Endothelial cell (in vitro differentiated cells): ENCODE results near the gene TUBA8. TPM values are rescaled to one million over a fixed set of nuclear protein-coding genes. Genes with fewer than 3 reads are reported as not detected.
A peak's percentile ranks its signal among the peaks of the same experiment; 100 is the strongest.

ENCODE experiments used
- DNase-seq: peaks from one replicate; pipeline ENCODE4 v3.0.0; 2021; ENCODE audit warnings: low spot score
- H3K27ac Mint-ChIP-seq: one replicate; pipeline ENCODE4 v1.8.0; 2021; ENCODE audit warnings: mixed read lengths, inconsistent platforms; ENCODE audit not compliant: unreplicated experiment
- H3K27me3 Mint-ChIP-seq: one replicate; pipeline ENCODE4 v1.8.0; 2021; ENCODE audit warnings: mild to moderate bottlenecking, moderate library complexity, mixed read lengths, inconsistent platforms; ENCODE audit not compliant: unreplicated experiment
- H3K36me3 Mint-ChIP-seq: one replicate; pipeline ENCODE4 v1.8.0; 2021; ENCODE audit warnings: mild to moderate bottlenecking, low read depth, mixed read lengths, inconsistent platforms; ENCODE audit not compliant: unreplicated experiment
- H3K4me1 Mint-ChIP-seq: one replicate; pipeline ENCODE4 v1.8.0; 2021; ENCODE audit warnings: mild to moderate bottlenecking, mixed read lengths, inconsistent platforms; ENCODE audit not compliant: unreplicated experiment
- H3K4me3 Mint-ChIP-seq: one replicate; pipeline ENCODE4 v1.8.0; 2021; ENCODE audit warnings: mild to moderate bottlenecking, mixed read lengths, inconsistent platforms; ENCODE audit not compliant: unreplicated experiment
- H3K9me3 Mint-ChIP-seq: one replicate; pipeline ENCODE4 v1.8.0; 2021; ENCODE audit warnings: mixed read lengths, inconsistent platforms; ENCODE audit not compliant: unreplicated experiment
- total RNA-seq: library from RNA; stranded (reverse); fragmentation: NEBNext Ultra II Directional; extraction: Animal tissue kit (Norgen Biotek cat#: 25700); gene quantifications from one replicate; pipeline ENCODE4 v1.2.1, GENCODE V29; 2021; ENCODE audit not compliant: unreplicated experiment
- TF ChIP-seq, protein P1 (sequence below): fragments of 200-600 bp; sonication (generic); IDR thresholded peaks from one replicate; pipeline ENCODE4 v1.5.0; 2021; ENCODE audit warnings: antibody characterized with exemption; ENCODE audit not compliant: unreplicated experiment

Gene TUBA8
- total RNA-seq, 1 donor from 2014 or later = 0.46 TPM

DNA sequence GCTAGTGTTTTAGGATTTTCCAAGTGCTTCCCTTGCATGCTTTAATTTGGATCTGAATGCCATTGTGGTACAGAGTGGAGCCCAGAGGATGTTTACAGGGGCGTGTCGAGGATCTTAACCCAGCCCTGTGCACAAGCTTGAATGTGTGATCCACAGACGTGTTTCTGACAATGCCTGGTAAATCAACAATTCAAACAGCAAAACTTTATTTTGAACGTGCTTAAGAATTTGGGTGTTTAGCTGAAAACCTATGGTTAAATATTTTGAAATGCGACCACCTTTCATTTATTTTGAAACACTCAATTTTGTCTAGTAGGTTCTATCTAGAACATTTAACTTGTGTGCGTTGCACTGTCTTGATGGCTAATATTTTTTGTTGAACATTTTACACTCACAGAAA, 1.8 kb downstream of the TUBA8 start:
- TF ChIP-seq, protein P1, sequence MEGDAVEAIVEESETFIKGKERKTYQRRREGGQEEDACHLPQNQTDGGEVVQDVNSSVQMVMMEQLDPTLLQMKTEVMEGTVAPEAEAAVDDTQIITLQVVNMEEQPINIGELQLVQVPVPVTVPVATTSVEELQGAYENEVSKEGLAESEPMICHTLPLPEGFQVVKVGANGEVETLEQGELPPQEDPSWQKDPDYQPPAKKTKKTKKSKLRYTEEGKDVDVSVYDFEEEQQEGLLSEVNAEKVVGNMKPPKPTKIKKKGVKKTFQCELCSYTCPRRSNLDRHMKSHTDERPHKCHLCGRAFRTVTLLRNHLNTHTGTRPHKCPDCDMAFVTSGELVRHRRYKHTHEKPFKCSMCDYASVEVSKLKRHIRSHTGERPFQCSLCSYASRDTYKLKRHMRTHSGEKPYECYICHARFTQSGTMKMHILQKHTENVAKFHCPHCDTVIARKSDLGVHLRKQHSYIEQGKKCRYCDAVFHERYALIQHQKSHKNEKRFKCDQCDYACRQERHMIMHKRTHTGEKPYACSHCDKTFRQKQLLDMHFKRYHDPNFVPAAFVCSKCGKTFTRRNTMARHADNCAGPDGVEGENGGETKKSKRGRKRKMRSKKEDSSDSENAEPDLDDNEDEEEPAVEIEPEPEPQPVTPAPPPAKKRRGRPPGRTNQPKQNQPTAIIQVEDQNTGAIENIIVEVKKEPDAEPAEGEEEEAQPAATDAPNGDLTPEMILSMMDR = no peak
- H3K27ac Mint-ChIP-seq = no peak overlapping the region
- no peak overlapping the region for H3K4me3 Mint-ChIP-seq
- H3K36me3 Mint-ChIP-seq = peaks cover 7% of the 10 kb centered on the region
- H3K9me3 Mint-ChIP-seq = no peaks in the 10 kb centered on the region
- H3K4me1 Mint-ChIP-seq = peaks cover 22% of the 10 kb centered on the region
- DNase-seq = no peak
- peaks cover 14% of the 10 kb centered on the region for H3K27me3 Mint-ChIP-seq

DNA sequence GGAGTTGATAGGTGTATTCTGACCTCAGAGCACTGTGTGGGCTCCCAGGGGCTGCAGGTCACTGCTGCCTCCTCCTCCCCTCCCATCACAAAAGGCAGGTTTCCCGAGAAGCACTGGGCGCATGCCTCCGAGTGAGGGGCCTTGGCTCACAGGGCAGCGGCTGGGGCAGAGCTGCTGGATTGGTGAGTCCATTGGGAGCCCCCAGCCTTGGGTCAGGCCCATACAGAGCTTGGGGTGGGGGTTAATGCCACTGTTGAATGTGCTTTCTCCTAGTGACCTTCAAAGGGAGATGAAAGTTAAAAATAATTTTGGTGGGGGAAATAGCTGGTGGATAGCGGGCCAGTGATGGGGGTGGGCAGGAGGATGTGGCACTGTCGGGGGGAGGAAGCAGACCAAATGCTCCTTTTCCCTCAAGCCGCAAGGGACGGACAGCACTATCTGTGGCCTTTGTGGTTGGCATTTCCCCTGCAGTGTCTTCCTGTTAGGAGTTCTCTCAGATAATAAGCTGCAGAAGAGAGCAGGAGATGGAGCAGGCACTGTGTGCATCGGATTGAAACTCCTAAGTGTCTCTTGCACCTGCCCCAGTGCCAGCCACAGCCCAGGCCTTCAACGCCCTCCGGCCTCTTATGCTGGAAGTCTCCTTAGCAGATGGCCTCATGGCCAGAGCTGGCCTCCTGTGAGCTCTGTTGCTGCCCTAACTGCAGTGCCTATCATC, 3.2 kb downstream of the TUBA8 start:
- Mint-ChIP-seq H3K36me3 (peaks cover 7% of the 10 kb centered on the region), H3K27ac (no peak overlapping the region), H3K4me1 (peaks cover 22% of the 10 kb centered on the region), H3K9me3 (no peaks in the 10 kb centered on the region), H3K27me3 (peaks cover 11% of the 10 kb centered on the region), H3K4me3 (no peak overlapping the region)
- TF ChIP-seq, protein P1 = no peak
- peak; percentile 7 for DNase-seq

DNA sequence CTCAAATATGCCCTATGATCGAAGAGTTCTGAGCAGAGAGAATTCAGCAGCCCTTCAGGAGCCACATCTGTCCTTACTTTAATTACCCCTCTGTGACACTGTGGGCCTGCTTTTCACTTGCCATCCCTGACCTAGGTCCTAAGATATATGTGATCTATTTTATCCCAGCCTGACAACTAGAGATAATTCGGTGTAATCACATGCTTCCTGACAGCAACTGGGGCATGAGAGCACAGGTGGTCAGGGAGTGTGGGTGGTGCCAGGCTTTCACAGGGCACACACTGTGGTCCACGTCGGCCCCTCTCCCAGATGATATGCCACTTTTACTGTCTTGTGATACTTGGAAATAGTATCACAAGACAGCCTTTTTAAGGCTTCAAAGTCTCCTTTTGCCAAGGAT, 3.9 kb downstream of the TUBA8 start:
- H3K36me3 Mint-ChIP-seq = peaks cover 5% of the 10 kb centered on the region
- H3K27me3 Mint-ChIP-seq = peaks cover 10% of the 10 kb centered on the region
- H3K9me3 Mint-ChIP-seq = no peaks in the 10 kb centered on the region
- H3K4me3 Mint-ChIP-seq = no peak overlapping the region
- TF ChIP-seq, protein P1 = no peak
- no peak overlapping the region for H3K27ac Mint-ChIP-seq
- H3K4me1 Mint-ChIP-seq = peaks cover 20% of the 10 kb centered on the region
- DNase-seq = no peak

DNA sequence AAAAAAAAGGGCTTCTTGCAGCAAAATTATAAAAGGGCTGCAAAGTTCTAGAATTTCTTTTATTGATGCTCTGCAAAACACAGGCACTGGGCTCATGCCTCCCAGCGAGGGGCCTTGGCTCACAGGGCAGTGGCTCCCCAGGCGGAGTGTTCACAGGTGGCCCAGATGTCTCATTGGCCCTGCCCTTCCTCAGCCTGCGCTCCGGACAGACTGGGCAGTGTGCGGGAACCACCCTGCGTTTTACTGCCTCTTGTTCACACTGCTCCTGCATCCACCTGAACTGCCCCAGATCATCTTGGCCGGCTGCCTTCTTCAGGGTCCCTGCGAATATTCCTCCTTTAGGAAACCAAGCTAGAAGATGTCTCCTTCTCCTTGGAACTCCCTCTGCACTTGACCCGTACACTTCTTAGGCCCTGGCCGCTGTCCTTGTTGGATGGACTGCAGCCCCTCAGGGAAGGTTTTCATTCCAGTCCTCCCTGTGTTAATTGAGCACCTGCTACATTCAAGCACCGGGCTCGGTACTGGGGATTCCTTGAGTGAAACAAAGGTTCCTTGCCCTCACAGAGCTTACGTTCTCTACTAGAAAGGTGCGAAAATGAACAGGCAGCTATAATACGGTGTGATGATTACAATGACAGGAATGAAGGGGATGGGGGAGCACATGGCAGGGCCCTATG, 4.5 kb downstream of the TUBA8 start:
- Mint-ChIP-seq H3K4me1 (peaks cover 15% of the 10 kb centered on the region), H3K27ac (no peak overlapping the region), H3K36me3 (peaks cover under 1% of the 10 kb centered on the region), H3K4me3 (no peak overlapping the region), H3K9me3 (no peaks in the 10 kb centered on the region), H3K27me3 (peaks cover 4% of the 10 kb centered on the region)
- no peak for DNase-seq
- TF ChIP-seq, protein P1 = no peak

DNA sequence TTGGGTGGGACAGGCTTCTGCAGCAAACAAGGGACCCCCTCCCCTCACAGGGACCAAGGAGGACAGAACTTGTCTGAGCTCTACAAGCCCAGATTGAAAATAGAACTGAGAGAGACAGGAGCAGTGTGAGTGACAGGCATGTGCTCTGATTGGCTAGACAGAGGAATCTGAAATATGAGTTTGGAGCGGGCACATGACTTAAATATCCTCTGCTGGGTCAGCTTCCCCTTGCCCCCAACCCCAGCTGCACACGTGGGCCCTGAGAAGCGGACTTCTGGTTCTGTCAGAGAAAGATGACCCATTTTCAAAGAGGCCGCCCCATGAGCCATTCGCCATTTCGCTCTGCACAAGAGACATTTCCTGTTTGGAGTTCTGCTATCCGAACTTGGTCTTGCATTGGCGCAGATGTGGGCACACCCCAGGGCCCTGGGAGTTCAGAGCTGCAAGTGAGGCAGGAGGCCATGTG, 5.3 kb downstream of the TUBA8 start:
- no peaks in the 10 kb centered on the region for H3K9me3 Mint-ChIP-seq
- H3K36me3 Mint-ChIP-seq = peaks cover 5% of the 10 kb centered on the region
- H3K27ac Mint-ChIP-seq = no peak overlapping the region
- H3K27me3 Mint-ChIP-seq = peaks cover 3% of the 10 kb centered on the region
- no peak overlapping the region for H3K4me3 Mint-ChIP-seq
- TF ChIP-seq, protein P1 = no peak
- peaks cover 15% of the 10 kb centered on the region for H3K4me1 Mint-ChIP-seq
- no peak for DNase-seq
